DND-41 (cell line): ENCODE results near the gene DES.

Experiments used
- ATAC-seq: fragments of 200-7000 bp; cut with Tn5 transposase; 3 replicates; pipeline ENCODE4 v1.9.1; 2021; ENCODE audit warnings: low read depth; ENCODE audit not compliant: insufficient read depth
- DNase-seq: peaks from one replicate; pipeline ENCODE4 v3.0.0-alpha.2; 2020
- H2AFZ ChIP-seq: 2 replicates; pipeline ENCODE4 v1.6.0; 2012; ENCODE audit warnings: low read depth, low read length
- H3K27ac ChIP-seq: 2 replicates; pipeline ENCODE4 v1.5.1; 2012; ENCODE audit warnings: low read length, inconsistent platforms
- H3K27me3 ChIP-seq: fragments of 200-600 bp; sonication (generic); 2 replicates; pipeline ENCODE4 v1.6.0; 2012; ENCODE audit warnings: low read length, mild to moderate bottlenecking, inconsistent platforms; ENCODE audit not compliant: insufficient read depth, poor library complexity
- H3K36me3 ChIP-seq: 2 replicates; pipeline ENCODE4 v1.5.1; 2012; ENCODE audit warnings: low read length, inconsistent platforms; ENCODE audit not compliant: insufficient read depth
- H3K4me1 ChIP-seq: 2 replicates; pipeline ENCODE4 v1.5.1; 2012; ENCODE audit warnings: mild to moderate bottlenecking, low read length; ENCODE audit not compliant: insufficient read depth
- H3K4me2 ChIP-seq: 2 replicates; pipeline ENCODE4 v1.6.0; 2012; ENCODE audit warnings: mild to moderate bottlenecking, moderate library complexity, low read length, inconsistent platforms; ENCODE audit not compliant: insufficient read depth
- H3K4me3 ChIP-seq, 2 experiments: fragments of 200-600 bp in 1 of 2; shearing (Covaris generic) in 1 of 2; 2 replicates each; pipeline ENCODE4 v1.5.1; 2012 to 2016; ENCODE audit warnings: inconsistent platforms in 2 of 2, low read length in 2 of 2, mild to moderate bottlenecking in 2 of 2, low read depth in 1 of 2, moderate library complexity in 1 of 2
- H3K79me2 ChIP-seq: 2 replicates; pipeline ENCODE4 v1.6.0; 2012; ENCODE audit warnings: low read length, inconsistent platforms; ENCODE audit not compliant: insufficient read depth
- H3K9ac ChIP-seq: 2 replicates; pipeline ENCODE4 v1.6.0; 2012; ENCODE audit warnings: low read depth, mild to moderate bottlenecking, inconsistent platforms, low read length, moderate library complexity
- H3K9me3 ChIP-seq: 2 replicates; pipeline ENCODE4 v1.5.1; 2012; ENCODE audit warnings: low read length, moderate library complexity, mild to moderate bottlenecking, inconsistent platforms; ENCODE audit not compliant: insufficient read depth, severe bottlenecking
- H4K20me1 ChIP-seq: 2 replicates; pipeline ENCODE4 v1.6.0; 2012; ENCODE audit warnings: low read length; ENCODE audit not compliant: insufficient read depth
- CTCF ChIP-seq: IDR thresholded peaks from 2 replicates; pipeline ENCODE4 v1.5.1; 2012; ENCODE audit warnings: borderline replicate concordance, low read length, moderate library complexity, mild to moderate bottlenecking; ENCODE audit not compliant: poor library complexity, severe bottlenecking; ENCODE audit errors: extremely low read depth
- EZH2 ChIP-seq: IDR thresholded peaks from 3 replicates; pipeline ENCODE4 v1.6.1; 2012; ENCODE audit warnings: borderline replicate concordance, low read depth, mild to moderate bottlenecking, moderate library complexity, low read length, inconsistent platforms; ENCODE audit not compliant: severe bottlenecking

DES gene

GRCh38 chr2:219446101-219446504 lies 27.9 kb downstream of the DES start:
- Histone ChIP-seq H3K4me2 (no peak overlapping the region), H3K79me2 (no peaks in the 10 kb centered on the region), H3K27ac (no peak overlapping the region), H3K27me3 (peaks cover 5% of the 10 kb centered on the region), H3K4me1 (peaks cover 15% of the 10 kb centered on the region), H3K4me3 (no peak overlapping the region), H3K9me3 (no peaks in the 10 kb centered on the region), H3K36me3 (no peaks in the 10 kb centered on the region; the same call in 1 of the 2 replicates), H4K20me1 (no peaks in the 10 kb centered on the region; the same call in 1 of the 2 replicates), H2AFZ (no peak overlapping the region), H3K9ac (no peak overlapping the region)
- ATAC-seq (no peak), DNase-seq (no peak)
- TF ChIP-seq CTCF (no peak), EZH2 (no peak)

- no peak overlapping the region for H3K27ac ChIP-seq
- no peak overlapping the region for H3K4me2 ChIP-seq
- H4K20me1 ChIP-seq: no peaks in the 10 kb centered on the region; the same call in 1 of the 2 replicates
- TF ChIP-seq CTCF (no peak), EZH2 (no peak)
- no peak for ATAC-seq
- no peaks in the 10 kb centered on the region for H3K79me2 ChIP-seq
- no peak for DNase-seq
- H2AFZ ChIP-seq: no peak overlapping the region
- H3K4me3 ChIP-seq: no peak overlapping the region
- no peak overlapping the region for H3K9ac ChIP-seq
- no peaks in the 10 kb centered on the region; the same call in 1 of the 2 replicates for H3K36me3 ChIP-seq
- H3K9me3 ChIP-seq: no peaks in the 10 kb centered on the region
- no peaks in the 10 kb centered on the region for H3K27me3 ChIP-seq
- peaks cover 10% of the 10 kb centered on the region for H3K4me1 ChIP-seq
Observed at GRCh38 chr2:219446689-219447088, 28.5 kb downstream of the DES start.

GRCh38 chr2:219447242-219448098 lies 29.3 kb downstream of the DES start:
- Histone ChIP-seq H3K9me3 (no peaks in the 10 kb centered on the region), H3K9ac (no peak overlapping the region), H3K4me1 (peaks cover 8% of the 10 kb centered on the region), H3K27me3 (no peaks in the 10 kb centered on the region), H3K36me3 (no peaks in the 10 kb centered on the region; the same call in 1 of the 2 replicates), H2AFZ (no peak overlapping the region), H3K79me2 (no peaks in the 10 kb centered on the region), H3K4me2 (no peak overlapping the region), H3K4me3 (no peak overlapping the region), H3K27ac (no peak overlapping the region), H4K20me1 (no peaks in the 10 kb centered on the region; the same call in 1 of the 2 replicates)
- TF ChIP-seq EZH2 (no peak), CTCF (no peak)
- ATAC-seq (no peak), DNase-seq (no peak)
